NCI-H2227 treated with DMSO at 0.1 percent for 48 hours (cell line): Measurements from ENCODE around the gene STX7.
A peak's percentile ranks its signal among the peaks of the same experiment; 100 is the strongest.
"Not testable (repeated sequence)": the region's sequence is repeated elsewhere in the genome, so short reads cannot be mapped to it uniquely, and the experiment has no call there.

Experiments used
- DNase-seq: peaks from one replicate; lab custom pipeline; 2025; lab: John Stamatoyannopoulos, UW

The STX7 gene

GRCh38 chr6:132512638-132513632 is at the start of gene STX7:
STX7 (minus strand) TSS chr6:132513116; CDS start chr6:132503530, 9,586 bp downstream.
- DNase-seq: peak; percentile 43

GRCh38 chr6:132560087-132560486 is 47.2 kb upstream of the STX7 start:
- not testable (repeated sequence) for DNase-seq

GRCh38 chr6:132552372-132552771 is 39.5 kb upstream of the STX7 start, which contains the start of gene TAAR8:
TAAR8 (plus strand) TSS chr6:132552672; CDS start chr6:132552693, 21 bp downstream.
- DNase-seq: no peak

GRCh38 chr6:132551214-132551613 is 38.3 kb upstream of the STX7 start:
- no peak for DNase-seq

- no peak for DNase-seq
Observed at GRCh38 chr6:132548746-132549463, 36.0 kb upstream of the STX7 start.

- DNase-seq: no peak
Observed at GRCh38 chr6:132544826-132545225, 31.9 kb upstream of the STX7 start.

- no peak for DNase-seq
Observed at GRCh38 chr6:132537977-132538376, 25.1 kb upstream of the STX7 start, which contains the start of gene TAAR9. TAAR9 (plus strand) TSS chr6:132538277; CDS start chr6:132538290, 13 bp downstream.

GRCh38 chr6:132537145-132537544 is 24.2 kb upstream of the STX7 start:
- no peak for DNase-seq

GRCh38 chr6:132534546-132534945 is 21.6 kb upstream of the STX7 start:
- not testable (repeated sequence) for DNase-seq

- DNase-seq: peak; percentile 46
Observed at GRCh38 chr6:132530293-132530974, 17.5 kb upstream of the STX7 start.

GRCh38 chr6:132527791-132528190 is 14.9 kb upstream of the STX7 start:
- DNase-seq: no peak

- no peak for DNase-seq
Observed at GRCh38 chr6:132526461-132526860, 13.5 kb upstream of the STX7 start.

GRCh38 chr6:132525866-132526265 is 12.9 kb upstream of the STX7 start:
- DNase-seq: no peak

- DNase-seq: no peak
Observed at GRCh38 chr6:132524646-132525045, 11.7 kb upstream of the STX7 start.

GRCh38 chr6:132520953-132521352 is 8.0 kb upstream of the STX7 start:
- no peak for DNase-seq

- no peak for DNase-seq
Observed at GRCh38 chr6:132515386-132515785, 2.5 kb upstream of the STX7 start.

- DNase-seq: no peak
Observed at GRCh38 chr6:132513831-132514545, 1.1 kb upstream of the STX7 start.

- no peak for DNase-seq
Observed at GRCh38 chr6:132512342-132512637, 626 bp downstream of the STX7 start.

GRCh38 chr6:132511831-132512220 is 1.1 kb downstream of the STX7 start:
- no peak for DNase-seq

GRCh38 chr6:132511210-132511830 is 1.6 kb downstream of the STX7 start:
- DNase-seq: no peak
